CD14-positive monocyte (primary cell): ENCODE results near the gene COMMD10. TPM values are rescaled to one million over a fixed set of nuclear protein-coding genes. Genes with fewer than 3 reads are reported as not detected.

ENCODE experiments used
- DNase-seq, 3 donors: peaks; one replicate each; pipeline ENCODE4 v3.0.0-alpha.2; 2011 to 2022
- H2AFZ ChIP-seq: 2 replicates; pipeline ENCODE4 v1.6.0; 2012; ENCODE audit warnings: mild to moderate bottlenecking, low read depth, low read length, inconsistent platforms; ENCODE audit not compliant: insufficient read depth, poor library complexity, severe bottlenecking
- H3K27ac ChIP-seq, 2 donors: 1 replicate in 1 of 2; 2 replicates in 1 of 2; pipeline ENCODE4 v1.5.1; 2012 to 2013; ENCODE audit warnings: low read length in 2 of 2, control low read depth in 1 of 2, inconsistent platforms in 1 of 2, low read depth in 1 of 2, mild to moderate bottlenecking in 1 of 2
- H3K27me3 ChIP-seq, 2 donors: one replicate each; pipeline versions ENCODE4 v1.6.0 to v1.6.1; 2011 to 2013; ENCODE audit warnings: low read length in 2 of 2; ENCODE audit not compliant: control insufficient read depth in 2 of 2, insufficient read depth in 2 of 2
- H3K36me3 ChIP-seq, 2 donors: replicated peaks in 1 of 2; 1 replicate in 1 of 2; 2 replicates in 1 of 2; pipeline versions ENCODE4 v1.5.1 to v1.6.1; 2012 to 2013; ENCODE audit warnings: low read length in 2 of 2, control low read depth in 1 of 2, inconsistent platforms in 1 of 2, mild to moderate bottlenecking in 1 of 2; ENCODE audit not compliant: insufficient read depth in 2 of 2, control insufficient read depth in 1 of 2
- H3K4me1 ChIP-seq, 2 donors: 1 replicate in 1 of 2; 2 replicates in 1 of 2; pipeline versions ENCODE4 v1.5.1 to v1.6.1; 2012 to 2013; ENCODE audit warnings: low read length in 2 of 2, control low read depth in 1 of 2, inconsistent platforms in 1 of 2, mild to moderate bottlenecking in 1 of 2, moderate library complexity in 1 of 2; ENCODE audit not compliant: insufficient read depth in 2 of 2, control insufficient read depth in 1 of 2
- H3K4me2 ChIP-seq: replicated peaks from 2 replicates; pipeline ENCODE3; 2012; ENCODE audit warnings: low read length, moderate library complexity, mild to moderate bottlenecking; ENCODE audit not compliant: poor library complexity, severe bottlenecking; ENCODE audit errors: extremely low read depth
- H3K4me3 ChIP-seq, 3 experiments: fragments of 200-600 bp in 1 of 3; sonication (generic) in 1 of 3; replicated peaks in 1 of 3; 1 replicate in 2 of 3; 2 replicates in 1 of 3; pipeline ENCODE4 v1.5.1; 2011 to 2013; ENCODE audit warnings: low read length in 3 of 3, mild to moderate bottlenecking in 3 of 3, control low read depth in 2 of 3, low read depth in 2 of 3, inconsistent platforms in 1 of 3, moderate library complexity in 1 of 3
- H3K79me2 ChIP-seq: 2 replicates; pipeline ENCODE4 v1.6.0; 2012; ENCODE audit warnings: mild to moderate bottlenecking, control low read depth, inconsistent platforms, low read length, moderate library complexity; ENCODE audit not compliant: insufficient read depth
- H3K9ac ChIP-seq: 2 replicates; pipeline ENCODE4 v1.6.0; 2017; ENCODE audit warnings: low read length, mild to moderate bottlenecking; ENCODE audit not compliant: insufficient read depth, poor library complexity, severe bottlenecking
- H3K9me3 ChIP-seq, 2 donors: replicated peaks in 1 of 2; 1 replicate in 1 of 2; 2 replicates in 1 of 2; pipeline versions ENCODE4 v1.5.1 to v1.6.1; 2012 to 2013; ENCODE audit warnings: low read length in 2 of 2, control low read depth in 1 of 2; ENCODE audit not compliant: control insufficient read depth in 1 of 2, insufficient read depth in 1 of 2
- H4K20me1 ChIP-seq: 2 replicates; pipeline ENCODE4 v1.6.0; 2012; ENCODE audit warnings: mild to moderate bottlenecking, low read length, control low read depth, moderate library complexity; ENCODE audit not compliant: insufficient read depth
- H3K27ac Mint-ChIP-seq, 7 donors: one replicate each; pipeline ENCODE4 v1.8.0; 2020; ENCODE audit warnings: mild to moderate bottlenecking in 7 of 7, mixed read lengths in 7 of 7, moderate library complexity in 6 of 7, inconsistent platforms in 2 of 7
- H3K27me3 Mint-ChIP-seq, 3 donors: one replicate each; pipeline ENCODE4 v1.8.0; 2021 to 2022; ENCODE audit warnings: low read depth in 3 of 3, mild to moderate bottlenecking in 3 of 3, mixed read lengths in 3 of 3, moderate library complexity in 3 of 3, inconsistent platforms in 1 of 3
- H3K36me3 Mint-ChIP-seq, 2 donors: one replicate each; pipeline ENCODE4 v1.8.0; 2020; ENCODE audit warnings: mixed read lengths in 2 of 2, inconsistent platforms in 1 of 2, mild to moderate bottlenecking in 1 of 2
- H3K4me1 Mint-ChIP-seq: one replicate; pipeline ENCODE4 v1.8.0; 2020; ENCODE audit warnings: mild to moderate bottlenecking, mixed read lengths
- H3K4me3 Mint-ChIP-seq, 2 donors: one replicate each; pipeline ENCODE4 v1.8.0; 2020; ENCODE audit warnings: mild to moderate bottlenecking in 2 of 2, mixed read lengths in 2 of 2, moderate library complexity in 1 of 2
- H3K9me3 Mint-ChIP-seq, 7 donors: one replicate each; pipeline ENCODE4 v1.8.0; 2020 to 2022; ENCODE audit warnings: mixed read lengths in 7 of 7, mild to moderate bottlenecking in 6 of 7, moderate library complexity in 6 of 7, inconsistent platforms in 2 of 7
- CTCF ChIP-seq: fragments of 200-600 bp; IDR thresholded peaks from one replicate; pipeline ENCODE4 v1.8.0; 2022; ENCODE audit warnings: antibody characterized with exemption, mild to moderate bottlenecking
- WGBS: methylation state at CpG from one replicate; pipeline ENCODE4 v1.1.5; 2013; ENCODE audit warnings: missing lambda C conversion rate; ENCODE audit not compliant: insufficient coverage; 5-methylcytosine and 5-hydroxymethylcytosine counted together
- intact Hi-C, 2 donors: fragments of 100-400 bp; cut with micrococcal nuclease; formaldehyde crosslinking; loops; one replicate each; pipeline versions ENCODE4 v1.15.0 to v1.15.1; 2023
- polyA plus RNA-seq, 3 donors: library from polyadenylated mRNA; depleted of rRNA in 1 of 3; unstranded in 2 of 3; stranded (reverse) in 1 of 3; fragments of 300-500 nt in 2 of 3; fragments of >200 nt in 1 of 3; fragmentation: Illumina TruSeq in 2 of 3; gene quantifications; 1 replicate in 2 of 3; 2 replicates in 1 of 3; pipeline ENCODE4 v1.2.3, GENCODE V29; 2012 to 2021
- small RNA-seq: library from RNA; depleted of rRNA; stranded (forward); fragments of <200 nt; gene quantifications from one replicate; pipeline ENCODE3, GENCODE V24; 2012; ENCODE audit warnings: low read depth; ENCODE audit not compliant: insufficient read length

COMMD10 gene
- polyA plus RNA-seq, 3 donors: 16.9 to 86.1 (median 61.2) TPM

GRCh38 chr5:116340799-116341198 is 256.0 kb downstream of the COMMD10 start:
- H3K9ac ChIP-seq: no peak overlapping the region
- H4K20me1 ChIP-seq: no peaks in the 10 kb centered on the region
- no peak overlapping the region for H3K4me2 ChIP-seq
- H3K4me3 Mint-ChIP-seq: no peak overlapping the region
- no peak overlapping the region for H3K27ac ChIP-seq
- H3K27me3 Mint-ChIP-seq: peaks cover 0 to 2% (median 0%) of the 10 kb centered on the region in 3 donors
- no peak for DNase-seq
- H3K36me3 Mint-ChIP-seq: no peaks in the 10 kb centered on the region
- H3K4me3 ChIP-seq: no peak overlapping the region
- intact Hi-C loops: no loop called here
- no peaks in the 10 kb centered on the region for H3K27me3 ChIP-seq
- peaks cover 7 to 20% (median 12%) of the 10 kb centered on the region in 7 donors for H3K9me3 Mint-ChIP-seq
- no peak overlapping the region for H2AFZ ChIP-seq
- no peak overlapping the region for H3K27ac Mint-ChIP-seq
- H3K9me3 ChIP-seq: peaks cover 9 to 11% of the 10 kb centered on the region in 2 donors
- H3K36me3 ChIP-seq: no peaks in the 10 kb centered on the region
- no peaks in the 10 kb centered on the region for H3K79me2 ChIP-seq
- peaks cover 11% of the 10 kb centered on the region for H3K4me1 Mint-ChIP-seq
- H3K4me1 ChIP-seq: no peaks in the 10 kb centered on the region
- WGBS: no CpG with 5 or more reads among the region's 2 CpGs
- no peak for TF ChIP-seq CTCF

Small RNAs within 50 kb of the gene (small RNA-seq; reads per million reads assigned to genes)
- gene HMGN2P27 (not detected), gene RNU6-644P (not detected)

Other genes with a start within 250 kb of the COMMD10 start
- gene ATG12, start 243.5 kb upstream of the COMMD10 start, polyA plus RNA-seq: 100 to 1,000 TPM in 2 of 3 donors, 10 to 100 TPM in 1; 44.3 to 143 (median 101) TPM
- 10 to 100 TPM; 30.2 to 86.1 (median 84.8) TPM for gene AP3S1, start 243.1 kb upstream of the COMMD10 start, polyA plus RNA-seq
- gene LVRN, start 122.5 kb upstream of the COMMD10 start, polyA plus RNA-seq: not detected
- under 1 TPM in 1 of 3 donors, not detected in 2; 0.11 TPM for gene ARL14EPL, start 52.6 kb upstream of the COMMD10 start, polyA plus RNA-seq